Kidney epithelial cell (primary cell): ENCODE data around the gene DENND2A. TPM values are rescaled to one million over a fixed set of nuclear protein-coding genes. Genes with fewer than 3 reads are reported as not detected.
A peak's percentile ranks its signal among the peaks of the same experiment; 100 is the strongest.

Source experiments
- DNase-seq: peaks from one replicate; pipeline ENCODE4 v3.0.0-alpha.2; 2010; ENCODE audit warnings: low read depth
- H3K27me3 ChIP-seq: 2 replicates; pipeline ENCODE4 v1.6.0; 2011; ENCODE audit warnings: low read length; ENCODE audit not compliant: control insufficient read depth, insufficient read depth
- H3K36me3 ChIP-seq: 2 replicates; pipeline ENCODE4 v1.5.1; 2011; ENCODE audit warnings: low read length; ENCODE audit not compliant: control insufficient read depth, insufficient read depth
- H3K4me3 ChIP-seq: 2 replicates; pipeline ENCODE4 v1.5.1; 2011; ENCODE audit warnings: low read depth, mild to moderate bottlenecking, control low read depth, low read length
- CTCF ChIP-seq: IDR thresholded peaks from 2 replicates; pipeline ENCODE4 v1.5.1; 2011; ENCODE audit warnings: mild to moderate bottlenecking, moderate library complexity, low read length, control low read depth, inconsistent platforms; ENCODE audit not compliant: insufficient read depth, poor library complexity, severe bottlenecking
- total RNA-seq: library from RNA; depleted of rRNA; stranded (reverse); fragments of >200 nt; gene quantifications from 2 replicates; pipeline ENCODE4 v1.2.3, GENCODE V29; 2015

The DENND2A gene
- total RNA-seq, 1 donor from 2014 or later = 14.8 TPM

GRCh38 chr7:140661124-140661523 is 20.5 kb upstream of the DENND2A start:
- no peak for DNase-seq
- no peaks in the 10 kb centered on the region for H3K36me3 ChIP-seq
- no peaks in the 10 kb centered on the region for H3K27me3 ChIP-seq
- peak; percentile 36 for TF ChIP-seq CTCF
- no peak overlapping the region for H3K4me3 ChIP-seq

DNA sequence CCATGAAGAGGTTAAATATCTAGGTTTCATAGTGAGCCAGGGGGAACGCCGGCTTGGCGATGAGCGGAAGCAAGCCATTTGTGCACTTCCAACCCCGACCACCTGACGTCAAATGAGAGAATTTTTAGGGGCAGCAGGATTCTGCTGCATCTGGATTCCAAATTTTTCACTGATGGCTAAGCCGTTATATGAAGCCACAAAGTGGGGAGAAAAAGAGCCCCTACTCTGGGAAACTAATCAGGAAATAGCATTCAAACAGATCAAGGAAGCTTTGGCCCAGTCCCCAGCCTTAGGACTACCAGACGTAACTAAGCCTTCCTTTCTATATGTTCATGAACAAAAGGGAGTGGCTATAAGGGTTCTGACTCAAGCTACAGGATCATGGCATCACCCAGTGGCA is 19.2 kb upstream of the DENND2A start:
- Histone ChIP-seq H3K36me3 (no peaks in the 10 kb centered on the region), H3K4me3 (no peak overlapping the region), H3K27me3 (no peaks in the 10 kb centered on the region)
- DNase-seq = no peak
- TF ChIP-seq CTCF = no peak

- TF ChIP-seq CTCF = no peak
These were observed 17.3 kb upstream of the DENND2A start for GRCh38 chr7:140657891-140658290.

DNA sequence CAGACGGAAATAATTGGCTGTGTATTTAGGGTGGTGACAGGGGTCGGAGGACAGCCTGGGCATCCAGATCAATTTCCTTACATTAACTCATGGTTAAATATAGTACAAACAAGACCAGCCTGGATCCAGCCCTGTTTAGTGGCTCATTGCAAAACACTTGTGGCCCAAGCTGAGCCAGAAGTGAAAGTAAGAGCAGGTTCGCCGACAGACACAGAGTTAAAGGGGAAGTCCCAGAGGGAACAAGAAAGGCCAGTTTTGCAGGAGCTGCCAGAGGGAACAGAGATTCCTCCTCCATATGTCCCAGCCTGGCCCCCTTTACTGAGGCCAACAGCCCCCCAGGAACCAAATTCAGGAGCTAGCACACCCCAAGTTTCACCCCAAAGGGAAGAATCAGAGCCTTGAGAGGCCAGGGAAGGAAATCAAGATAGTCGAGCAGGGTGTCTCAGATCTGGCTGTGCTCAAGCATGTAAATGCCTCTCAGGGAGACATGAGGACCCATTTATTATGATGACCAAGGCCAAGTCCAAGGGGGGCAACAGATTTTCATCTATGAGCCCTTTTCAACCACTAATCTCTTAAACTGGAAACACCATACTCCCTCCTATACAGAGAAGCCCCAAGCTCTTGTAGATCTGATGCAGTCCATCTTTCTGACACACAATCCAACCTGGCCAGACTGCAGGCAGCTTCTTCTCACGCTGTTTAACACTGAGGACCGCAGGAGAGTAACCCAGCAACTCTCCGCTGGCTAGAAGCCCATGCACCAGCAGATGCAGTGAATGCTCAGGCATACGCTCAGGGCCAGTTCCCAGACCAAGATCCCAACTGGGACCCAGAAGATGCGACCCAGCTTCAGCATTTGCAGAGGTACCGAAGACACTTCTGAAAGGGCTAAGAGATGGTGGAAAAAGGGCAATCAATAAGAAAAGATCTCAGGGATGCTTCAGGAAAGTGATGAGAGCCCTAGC is 16.2 kb upstream of the DENND2A start:
- no peaks in the 10 kb centered on the region for H3K36me3 ChIP-seq
- no peak for TF ChIP-seq CTCF
- DNase-seq = no peak
- H3K27me3 ChIP-seq = no peaks in the 10 kb centered on the region
- no peak overlapping the region for H3K4me3 ChIP-seq

More at GRCh38 chr7:140657891-140658290, 17.3 kb upstream of the DENND2A start:
- DNase-seq = no peak
- Histone ChIP-seq H3K4me3 (no peak overlapping the region), H3K27me3 (no peaks in the 10 kb centered on the region), H3K36me3 (no peaks in the 10 kb centered on the region)

GRCh38 chr7:140655511-140656408 is 15.1 kb upstream of the DENND2A start:
- DNase-seq = no peak
- no peak overlapping the region for H3K4me3 ChIP-seq

More at GRCh38 chr7:140655511-140656408, 15.1 kb upstream of the DENND2A start:
- no peaks in the 10 kb centered on the region for H3K36me3 ChIP-seq
- TF ChIP-seq CTCF = no peak
- H3K27me3 ChIP-seq = no peaks in the 10 kb centered on the region
